Vagina (tissue), 2 donors: ENCODE data around the gene KDM6A. TPM values are rescaled to one million over a fixed set of nuclear protein-coding genes. Genes with fewer than 3 reads are reported as not detected.

Source experiments
- DNase-seq, 2 donors: peaks; one replicate each; pipeline ENCODE4 v3.0.0-alpha.2; 2017; ENCODE audit errors: extremely low spot score in 2 of 2
- H3K27ac ChIP-seq: fragments of 200-600 bp; sonication (generic); one replicate; pipeline ENCODE4 v1.5.1; 2019
- H3K27me3 ChIP-seq: fragments of 200-600 bp; sonication (generic); one replicate; pipeline ENCODE4 v1.5.1; 2019
- H3K36me3 ChIP-seq, 2 donors: fragments of 200-600 bp; sonication (generic); one replicate each; pipeline ENCODE4 v1.5.1; 2017 to 2019
- H3K4me1 ChIP-seq: fragments of 200-600 bp; sonication (generic); one replicate; pipeline ENCODE4 v1.5.1; 2019
- H3K4me3 ChIP-seq, 2 donors: fragments of 200-600 bp; sonication (generic); 1 replicate in 1 of 2; 2 replicates in 1 of 2; pipeline ENCODE4 v1.5.1; 2016 to 2019
- H3K9me3 ChIP-seq: fragments of 200-600 bp; sonication (generic); one replicate; pipeline ENCODE4 v1.5.1; 2019
- CTCF ChIP-seq, 3 experiments: fragments of 450-650 bp in 2 of 3; fragments of 200-600 bp in 1 of 3; sonication (generic) in 1 of 3; IDR thresholded peaks; one replicate each; pipeline ENCODE4 v1.5.1; 2017 to 2019; ENCODE audit warnings: antibody characterized with exemption in 3 of 3, mild to moderate bottlenecking in 2 of 3, moderate library complexity in 2 of 3
- POLR2A ChIP-seq, 2 donors: fragments of 450-650 bp; IDR thresholded peaks; one replicate each; pipeline ENCODE4 v1.6.1; 2017; ENCODE audit warnings: antibody characterized with exemption in 2 of 2, mild to moderate bottlenecking in 2 of 2, moderate library complexity in 2 of 2
- POLR2AphosphoS5 ChIP-seq, 2 donors: sonication (generic); formaldehyde crosslinking; IDR thresholded peaks; one replicate each; pipeline ENCODE4 v1.9.0; 2017; ENCODE audit warnings: antibody characterized with exemption in 2 of 2, mild to moderate bottlenecking in 2 of 2, low read depth in 1 of 2; ENCODE audit not compliant: insufficient read depth in 1 of 2
- intact Hi-C: fragments of 100-400 bp; cut with DNase I; formaldehyde crosslinking; loops from one replicate; pipeline ENCODE4 v1.15.1; 2023
- total RNA-seq: library from RNA; depleted of rRNA; stranded (reverse); fragments of >200 nt; gene quantifications from one replicate; pipeline ENCODE4 v1.2.3, GENCODE V29; 2016

Gene KDM6A
- total RNA-seq, 1 donor from 2014 or later, result 44.2 TPM

DNA sequence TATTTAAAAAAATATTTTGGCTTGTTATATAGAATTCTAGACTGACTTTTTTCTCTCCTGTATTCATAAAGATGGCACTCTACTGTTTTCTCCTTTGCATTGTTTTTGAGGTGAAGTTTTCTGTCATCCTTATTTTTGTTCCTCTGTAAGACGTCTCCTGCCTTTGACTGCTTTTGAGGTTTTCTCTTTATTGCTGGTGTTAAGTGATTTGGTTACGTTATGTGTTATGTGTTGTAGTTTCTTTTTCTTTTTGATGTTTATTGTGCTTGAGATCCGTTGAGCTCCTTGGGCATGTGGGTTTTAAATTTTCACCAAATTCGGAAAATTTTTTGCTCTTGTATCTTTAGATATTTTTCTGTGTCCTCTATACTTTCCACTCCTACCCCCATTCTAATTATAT, 50.0 kb downstream of the KDM6A start:
- Histone ChIP-seq H3K9me3 (no peaks in the 10 kb centered on the region), H3K27me3 (no peaks in the 10 kb centered on the region), H3K36me3 (no peaks in the 10 kb centered on the region), H3K27ac (no peak overlapping the region), H3K4me3 (no peak overlapping the region), H3K4me1 (peaks cover 53% of the 10 kb centered on the region)
- intact Hi-C loops, result no loop called here
- TF ChIP-seq POLR2AphosphoS5 (IDR thresholded peaks at IDR 0.05; ENCODE audit: insufficient read depth in 1 of 2, low read depth in 1 of 2) (no peak), CTCF (IDR thresholded peaks at IDR 0.05) (no peak), POLR2A (IDR thresholded peaks at IDR 0.05) (no peak)
- DNase-seq, result no peak

GRCh38 chrX:44927398-44927797, 54.4 kb downstream of the KDM6A start:
- TF ChIP-seq POLR2A (IDR thresholded peaks at IDR 0.05) (no peak), POLR2AphosphoS5 (IDR thresholded peaks at IDR 0.05; ENCODE audit: insufficient read depth in 1 of 2, low read depth in 1 of 2) (no peak), CTCF (IDR thresholded peaks at IDR 0.05) (no peak)

DNA sequence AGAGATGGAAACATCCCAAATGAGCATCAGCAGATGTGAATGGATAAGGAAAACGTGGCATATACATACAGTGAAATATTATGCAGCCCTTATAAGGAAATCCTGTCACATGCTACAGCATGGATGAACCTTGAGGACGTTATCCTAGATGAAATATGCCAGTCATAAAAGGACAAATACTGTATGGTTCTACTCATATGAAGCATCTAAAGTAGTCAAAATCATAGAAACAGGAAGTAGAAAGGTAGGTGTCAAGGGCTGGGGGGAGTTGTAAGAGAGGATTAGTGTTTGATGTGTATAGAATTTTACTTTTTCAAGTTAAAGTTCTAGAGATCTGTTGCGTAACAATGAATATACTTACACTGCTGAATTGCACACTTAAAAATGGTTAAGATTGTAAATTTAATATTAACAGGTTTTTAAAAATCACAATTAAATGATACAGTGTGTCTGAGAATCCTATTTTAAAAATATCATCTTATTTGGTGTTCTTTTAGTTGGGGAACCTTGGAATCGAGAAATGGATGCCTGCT, 58.5 kb downstream of the KDM6A start:
- Histone ChIP-seq H3K4me1 (peaks cover 50% of the 10 kb centered on the region), H3K9me3 (no peaks in the 10 kb centered on the region), H3K27me3 (no peaks in the 10 kb centered on the region), H3K27ac (no peak overlapping the region), H3K4me3 (no peak overlapping the region), H3K36me3 (no peaks in the 10 kb centered on the region)
- intact Hi-C loops, result no loop called here
- no peak for TF ChIP-seq POLR2A (IDR thresholded peaks at IDR 0.05)
- DNase-seq, result no peak

More at GRCh38 chrX:44927398-44927797, 54.4 kb downstream of the KDM6A start:
- Histone ChIP-seq H3K27me3 (no peaks in the 10 kb centered on the region), H3K9me3 (no peaks in the 10 kb centered on the region), H3K27ac (no peak overlapping the region), H3K4me1 (peaks cover 39% of the 10 kb centered on the region), H3K36me3 (no peaks in the 10 kb centered on the region), H3K4me3 (no peak overlapping the region)
- DNase-seq, result no peak
- intact Hi-C loops, result no loop called here

- no peak overlapping the region for H3K27ac ChIP-seq
- H3K27me3 ChIP-seq, result no peaks in the 10 kb centered on the region
- no peaks in the 10 kb centered on the region for H3K9me3 ChIP-seq
- no peak overlapping the region for H3K4me3 ChIP-seq
- no peak for DNase-seq
- H3K36me3 ChIP-seq, result no peaks in the 10 kb centered on the region
- TF ChIP-seq CTCF (IDR thresholded peaks at IDR 0.05), result no peak
- TF ChIP-seq POLR2A (IDR thresholded peaks at IDR 0.05), result no peak
- no peak for TF ChIP-seq POLR2AphosphoS5 (IDR thresholded peaks at IDR 0.05; ENCODE audit: insufficient read depth in 1 of 2, low read depth in 1 of 2)
- H3K4me1 ChIP-seq, result peaks cover 55% of the 10 kb centered on the region
- intact Hi-C loops, result loop anchor here (5.0 kb wide), 1 partner anchor 72 kb away; no protein-coding TSS in a partner anchor
These were observed 62.2 kb downstream of the KDM6A start for GRCh38 chrX:44935172-44935571.

DNA sequence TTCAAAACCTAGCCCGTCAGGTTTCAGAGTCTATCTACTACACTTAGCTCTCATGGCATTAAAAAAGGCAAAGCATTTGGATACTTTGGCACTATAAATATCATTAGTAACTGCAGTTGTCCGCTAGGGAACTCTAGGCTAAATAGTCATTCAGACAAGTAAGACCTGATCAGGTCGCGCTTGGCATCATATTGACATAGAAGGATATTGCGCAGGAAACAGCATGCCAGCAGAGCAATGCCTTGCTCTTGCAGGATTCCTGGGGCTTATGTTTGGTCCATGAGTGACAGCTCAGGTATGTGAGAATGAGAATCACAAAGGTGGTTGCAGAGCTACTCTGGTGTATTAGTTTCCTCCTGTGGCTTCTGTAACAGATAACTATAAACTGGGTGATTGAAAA, 62.7 kb downstream of the KDM6A start:
- H3K36me3 ChIP-seq, result no peaks in the 10 kb centered on the region
- no peak overlapping the region for H3K27ac ChIP-seq
- intact Hi-C loops, result loop anchor here (5.0 kb wide), 1 partner anchor 72 kb away; no protein-coding TSS in a partner anchor
- H3K4me3 ChIP-seq, result no peak overlapping the region
- TF ChIP-seq POLR2A (IDR thresholded peaks at IDR 0.05) (no peak), CTCF (IDR thresholded peaks at IDR 0.05) (no peak), POLR2AphosphoS5 (IDR thresholded peaks at IDR 0.05; ENCODE audit: insufficient read depth in 1 of 2, low read depth in 1 of 2) (no peak)
- no peaks in the 10 kb centered on the region for H3K27me3 ChIP-seq
- DNase-seq, result no peak
- H3K4me1 ChIP-seq, result peaks cover 55% of the 10 kb centered on the region
- no peaks in the 10 kb centered on the region for H3K9me3 ChIP-seq
